Left ventricle myocardium inferior (tissue), 1 donor: Measurements from ENCODE around the gene DEK. TPM values are rescaled to one million over a fixed set of nuclear protein-coding genes. Genes with fewer than 3 reads are reported as not detected.
A peak's percentile ranks its signal among the peaks of the same experiment; 100 is the strongest.

ENCODE experiments used
- DNase-seq: peaks from one replicate; pipeline ENCODE4 v3.0.0-alpha.2; 2020
- H3K27ac ChIP-seq: fragments of 200-600 bp; replicated peaks from 2 replicates; pipeline ENCODE4 v1.8.0; 2021
- H3K27me3 ChIP-seq: fragments of 200-600 bp; 2 replicates; pipeline ENCODE4 v1.8.0; 2021; ENCODE audit warnings: low read depth
- H3K36me3 ChIP-seq: fragments of 200-600 bp; 2 replicates; pipeline ENCODE4 v1.8.0; 2021
- H3K4me1 ChIP-seq: fragments of 200-600 bp; 2 replicates; pipeline ENCODE4 v1.8.0; 2021
- H3K4me3 ChIP-seq: fragments of 200-600 bp; 2 replicates; pipeline ENCODE4 v1.8.0; 2021; ENCODE audit warnings: mild to moderate bottlenecking, moderate library complexity
- H3K9me3 ChIP-seq: fragments of 200-600 bp; replicated peaks from 2 replicates; pipeline ENCODE4 v1.8.0; 2021
- intact Hi-C: fragments of 100-400 bp; cut with micrococcal nuclease; formaldehyde crosslinking; loops from one replicate; pipeline ENCODE4 v1.11.0; 2022
- total RNA-seq: library from RNA; stranded (reverse); fragmentation: NEBNext Ultra II Directional; extraction: Animal tissue kit (Norgen Biotek cat#: 25700); gene quantifications from one replicate; pipeline ENCODE4 v1.2.1, GENCODE V29; 2021
- TF ChIP-seq, protein P1 (sequence below): fragments of 200-600 bp; IDR thresholded peaks from 2 replicates; pipeline ENCODE4 v1.8.0; 2021; ENCODE audit warnings: antibody characterized with exemption, mild to moderate bottlenecking, borderline replicate concordance
- donor health status: DM: no; HTN: yes; CAD: no; lungs with severe emphysema.

DEK gene
- total RNA-seq, 1 donor from 2014 or later: 54.0 TPM

DNA sequence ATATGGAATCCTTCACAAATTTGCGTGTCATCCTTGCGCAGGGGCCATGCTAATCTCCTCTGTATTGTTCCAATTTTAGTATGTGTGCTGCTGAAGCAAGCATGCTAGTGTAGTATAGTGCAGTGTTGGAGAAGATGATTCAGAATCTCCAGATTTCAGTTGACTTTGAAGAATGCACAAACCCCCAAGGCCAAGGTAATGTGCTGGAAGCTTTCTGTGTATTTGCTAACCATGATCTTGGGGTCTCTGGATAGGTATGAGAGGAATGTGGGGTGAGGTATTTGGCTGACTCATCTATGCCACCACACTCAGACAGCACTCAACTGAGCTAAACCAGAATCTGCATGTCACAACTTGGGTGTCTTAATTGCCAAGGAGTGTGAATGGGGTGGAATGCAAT lies 42.6 kb upstream of the DEK start:
- intact Hi-C loops: no loop called here

DNA sequence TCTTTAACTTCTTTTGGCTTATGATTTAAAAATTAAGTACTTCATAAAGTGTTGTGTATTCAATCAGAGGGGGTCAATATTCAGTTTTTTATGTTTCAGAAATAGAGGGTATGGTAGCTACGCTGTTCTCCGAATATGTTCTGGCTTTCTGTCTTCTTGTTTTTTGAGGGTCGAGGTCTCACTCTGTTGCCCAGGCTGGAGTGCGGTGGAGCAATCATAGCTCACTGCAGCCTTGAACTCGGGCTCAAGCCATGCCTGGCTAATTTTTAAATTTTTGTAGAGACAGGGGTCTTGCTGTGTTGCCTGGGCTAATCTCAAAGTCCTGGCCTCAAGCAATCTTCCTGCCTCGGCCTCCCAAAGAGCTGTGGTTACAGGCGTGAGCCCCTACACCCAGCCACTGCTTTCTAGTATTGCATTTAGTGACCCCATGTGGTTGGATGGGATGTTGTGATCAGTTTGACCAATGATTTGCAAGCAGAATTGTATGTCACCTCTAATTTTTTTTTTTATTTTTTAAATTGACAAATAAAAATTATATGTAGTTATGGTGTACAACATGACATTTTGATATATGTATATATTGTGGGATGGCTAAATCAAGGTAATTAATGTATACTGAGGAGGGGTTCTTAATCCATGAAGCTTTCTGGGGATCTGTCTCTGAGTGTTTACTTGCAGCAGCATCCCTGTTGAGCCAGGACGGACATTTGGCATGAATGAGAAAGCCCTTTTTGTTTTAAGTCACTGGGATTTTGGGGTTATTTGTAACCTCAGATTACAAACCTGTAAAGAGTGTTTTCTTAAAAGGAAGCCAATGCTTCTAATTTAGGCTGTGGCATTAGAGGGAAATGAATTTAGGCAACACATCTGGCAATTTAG lies 38.5 kb upstream of the DEK start:
- TF ChIP-seq, protein P1, sequence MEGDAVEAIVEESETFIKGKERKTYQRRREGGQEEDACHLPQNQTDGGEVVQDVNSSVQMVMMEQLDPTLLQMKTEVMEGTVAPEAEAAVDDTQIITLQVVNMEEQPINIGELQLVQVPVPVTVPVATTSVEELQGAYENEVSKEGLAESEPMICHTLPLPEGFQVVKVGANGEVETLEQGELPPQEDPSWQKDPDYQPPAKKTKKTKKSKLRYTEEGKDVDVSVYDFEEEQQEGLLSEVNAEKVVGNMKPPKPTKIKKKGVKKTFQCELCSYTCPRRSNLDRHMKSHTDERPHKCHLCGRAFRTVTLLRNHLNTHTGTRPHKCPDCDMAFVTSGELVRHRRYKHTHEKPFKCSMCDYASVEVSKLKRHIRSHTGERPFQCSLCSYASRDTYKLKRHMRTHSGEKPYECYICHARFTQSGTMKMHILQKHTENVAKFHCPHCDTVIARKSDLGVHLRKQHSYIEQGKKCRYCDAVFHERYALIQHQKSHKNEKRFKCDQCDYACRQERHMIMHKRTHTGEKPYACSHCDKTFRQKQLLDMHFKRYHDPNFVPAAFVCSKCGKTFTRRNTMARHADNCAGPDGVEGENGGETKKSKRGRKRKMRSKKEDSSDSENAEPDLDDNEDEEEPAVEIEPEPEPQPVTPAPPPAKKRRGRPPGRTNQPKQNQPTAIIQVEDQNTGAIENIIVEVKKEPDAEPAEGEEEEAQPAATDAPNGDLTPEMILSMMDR: peak; percentile 40
- intact Hi-C loops: no loop called here
- Histone ChIP-seq H3K27me3 (no peaks in the 10 kb centered on the region), H3K9me3 (no peaks in the 10 kb centered on the region), H3K27ac (no peak overlapping the region), H3K4me1 (no peaks in the 10 kb centered on the region), H3K4me3 (no peak overlapping the region), H3K36me3 (no peaks in the 10 kb centered on the region)
- DNase-seq: no peak

More for the DNA sequence above, 42.6 kb upstream of the DEK start:
- H3K36me3 ChIP-seq: no peaks in the 10 kb centered on the region
- H3K4me3 ChIP-seq: no peak overlapping the region
- no peaks in the 10 kb centered on the region for H3K27me3 ChIP-seq
- DNase-seq: no peak
- H3K27ac ChIP-seq: no peak overlapping the region
- TF ChIP-seq, protein P1: no peak
- H3K9me3 ChIP-seq: no peaks in the 10 kb centered on the region
- H3K4me1 ChIP-seq: peaks cover 5% of the 10 kb centered on the region

DNA sequence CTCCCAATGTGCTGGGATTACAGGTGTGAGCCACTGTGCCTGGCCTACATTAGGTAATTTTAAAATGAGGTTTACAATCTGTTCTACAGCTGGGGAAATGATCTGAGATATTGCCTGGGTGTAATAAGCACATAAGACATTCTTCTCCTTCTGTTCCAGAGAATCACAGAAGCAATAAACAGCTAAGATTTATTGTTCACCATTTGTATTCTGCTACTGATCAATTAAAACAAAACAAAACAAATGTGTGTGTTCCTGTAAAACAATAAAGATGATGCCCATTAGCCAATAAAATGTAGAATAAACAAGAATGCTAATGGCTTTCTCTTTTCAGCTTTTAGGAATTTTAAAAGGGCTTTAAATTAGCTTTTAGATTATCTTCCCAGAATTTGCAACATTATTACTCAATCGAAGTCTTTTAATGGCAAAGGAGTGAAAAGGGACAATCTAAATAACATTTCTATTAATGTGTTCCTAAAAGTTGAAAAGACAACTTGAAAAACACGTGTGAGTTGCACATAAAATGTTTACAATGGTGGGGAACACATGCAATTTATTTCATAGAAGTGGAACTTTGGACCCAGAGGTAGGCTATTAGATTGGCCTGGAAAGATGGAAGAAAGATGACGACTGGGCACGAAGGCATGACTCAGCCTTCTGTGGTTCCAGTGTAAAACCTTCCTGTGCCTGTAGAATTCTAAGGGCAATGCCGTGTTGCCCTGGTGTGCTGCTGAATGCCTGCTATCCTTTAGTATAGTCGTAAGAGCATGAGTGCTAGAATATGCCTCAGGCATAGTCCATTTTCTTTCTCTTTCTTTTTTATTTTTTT lies 29.0 kb upstream of the DEK start:
- no peaks in the 10 kb centered on the region for H3K4me1 ChIP-seq
- H3K4me3 ChIP-seq: no peak overlapping the region
- intact Hi-C loops: no loop called here
- DNase-seq: no peak
- TF ChIP-seq, protein P1: no peak
- H3K36me3 ChIP-seq: no peaks in the 10 kb centered on the region
- no peaks in the 10 kb centered on the region for H3K9me3 ChIP-seq
- no peaks in the 10 kb centered on the region for H3K27me3 ChIP-seq
- no peak overlapping the region for H3K27ac ChIP-seq

DNA sequence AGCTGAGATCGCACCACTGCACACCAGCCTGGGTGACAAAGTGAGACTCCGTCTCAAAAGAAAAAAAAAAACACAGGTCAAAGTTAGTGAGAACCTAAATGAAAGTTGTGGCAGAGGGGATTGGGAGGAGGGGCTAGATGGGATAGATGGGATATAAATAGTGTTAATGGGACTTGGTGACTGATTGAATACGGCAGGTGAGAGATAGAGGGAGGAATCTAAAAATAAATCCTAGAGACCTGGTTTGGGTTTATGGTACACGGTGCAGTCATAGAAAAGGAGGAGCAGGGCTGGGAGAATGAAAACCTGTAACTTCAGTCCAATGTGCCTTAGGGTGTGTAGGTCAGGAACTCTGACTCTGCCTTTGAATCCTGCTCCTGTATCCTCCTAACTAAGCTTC lies 25.0 kb upstream of the DEK start:
- no peak overlapping the region for H3K4me3 ChIP-seq
- H3K27ac ChIP-seq: no peak overlapping the region
- DNase-seq: no peak
- TF ChIP-seq, protein P1: no peak
- no peaks in the 10 kb centered on the region for H3K36me3 ChIP-seq
- no peaks in the 10 kb centered on the region for H3K9me3 ChIP-seq
- intact Hi-C loops: no loop called here
- H3K4me1 ChIP-seq: no peaks in the 10 kb centered on the region
- peaks cover 14% of the 10 kb centered on the region for H3K27me3 ChIP-seq

DNA sequence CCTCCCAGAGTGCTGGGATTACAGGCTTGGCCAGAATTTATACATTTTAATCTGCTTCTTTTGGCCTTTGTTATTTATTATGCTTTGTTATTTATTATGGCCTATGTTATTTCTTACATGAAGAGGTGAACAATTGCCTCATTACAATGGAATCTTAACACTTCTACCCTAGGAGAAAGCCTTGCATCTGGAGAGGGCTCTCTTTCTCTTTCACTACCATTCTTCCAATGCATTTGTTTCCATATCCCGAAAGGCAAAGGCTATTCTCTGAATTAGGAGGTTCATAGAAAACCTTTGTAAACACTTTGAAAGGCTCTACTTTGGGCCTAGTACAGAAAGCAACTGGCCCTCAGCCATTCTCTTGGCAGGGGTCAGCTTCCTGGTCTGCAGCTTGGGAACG lies 19.9 kb upstream of the DEK start:
- no peaks in the 10 kb centered on the region for H3K4me1 ChIP-seq
- no peak for DNase-seq
- no peaks in the 10 kb centered on the region for H3K36me3 ChIP-seq
- no peak overlapping the region for H3K4me3 ChIP-seq
- H3K27me3 ChIP-seq: peaks cover 55% of the 10 kb centered on the region
- no peak overlapping the region for H3K27ac ChIP-seq
- H3K9me3 ChIP-seq: no peaks in the 10 kb centered on the region
- intact Hi-C loops: no loop called here
- TF ChIP-seq, protein P1: no peak
